ENCODE data around the gene CARD16.

Gene CARD16

GRCh38 chr11:105033781-105034180, 11.4 kb downstream of the CARD16 start:
- Mint-ChIP-seq H3K36me3 (ENCODE audit: low read depth) (peaks cover 48% of the 10 kb centered on the region), H3K27me3 (no peaks in the 10 kb centered on the region), H3K4me1 (ENCODE audit: low read depth) (peaks cover 70% of the 10 kb centered on the region), H3K9me3 (no peaks in the 10 kb centered on the region), H3K27ac (peak overlapping the region; percentile 96), H3K4me3 (peak overlapping the region; percentile 88)
- intact Hi-C loops (cut with micrococcal nuclease), result loop anchor here (2.0 to 10.0 kb wide), 2 partner anchors 67 to 151 kb away; no protein-coding TSS in a partner anchor

GRCh38 chr11:105033343-105033742, 11.8 kb downstream of the CARD16 start:
- Mint-ChIP-seq H3K36me3 (ENCODE audit: low read depth) (peaks cover 48% of the 10 kb centered on the region), H3K4me3 (peak overlapping the region; percentile 88), H3K27me3 (no peaks in the 10 kb centered on the region), H3K27ac (peak overlapping the region; percentile 96), H3K9me3 (no peaks in the 10 kb centered on the region), H3K4me1 (ENCODE audit: low read depth) (peaks cover 70% of the 10 kb centered on the region)
- intact Hi-C loops (cut with micrococcal nuclease), result loop anchor here (2.0 to 10.0 kb wide), 2 partner anchors 67 to 151 kb away; no protein-coding TSS in a partner anchor

GRCh38 chr11:105032495-105032894, 12.6 kb downstream of the CARD16 start:
- Mint-ChIP-seq H3K9me3 (no peaks in the 10 kb centered on the region), H3K27me3 (no peaks in the 10 kb centered on the region), H3K27ac (peak overlapping the region; percentile 96), H3K4me3 (peak overlapping the region; percentile 88), H3K36me3 (ENCODE audit: low read depth) (peaks cover 49% of the 10 kb centered on the region), H3K4me1 (ENCODE audit: low read depth) (peaks cover 67% of the 10 kb centered on the region)
- intact Hi-C loops (cut with micrococcal nuclease), result loop anchor here (2.0 to 10.0 kb wide), 2 partner anchors 66 to 152 kb away; no protein-coding TSS in a partner anchor

GRCh38 chr11:105027678-105028077, 17.5 kb downstream of the CARD16 start:
- Mint-ChIP-seq H3K36me3 (ENCODE audit: low read depth) (peaks cover 64% of the 10 kb centered on the region), H3K27me3 (no peaks in the 10 kb centered on the region), H3K9me3 (no peaks in the 10 kb centered on the region), H3K27ac (peak overlapping the region; percentile 63), H3K4me1 (ENCODE audit: low read depth) (peaks cover 42% of the 10 kb centered on the region), H3K4me3 (peak overlapping the region; percentile 11)
- intact Hi-C loops (cut with micrococcal nuclease), result no loop called here

GRCh38 chr11:105024394-105024793, 20.7 kb downstream of the CARD16 start:
- Mint-ChIP-seq H3K27me3 (no peaks in the 10 kb centered on the region), H3K9me3 (no peaks in the 10 kb centered on the region), H3K4me1 (ENCODE audit: low read depth) (peaks cover 43% of the 10 kb centered on the region), H3K36me3 (ENCODE audit: low read depth) (peaks cover 45% of the 10 kb centered on the region), H3K27ac (peak overlapping the region; percentile 70), H3K4me3 (no peak overlapping the region)
- intact Hi-C loops (cut with micrococcal nuclease), result no loop called here

- Mint-ChIP-seq H3K9me3 (no peaks in the 10 kb centered on the region), H3K36me3 (ENCODE audit: low read depth) (peaks cover 33% of the 10 kb centered on the region), H3K4me3 (no peak within 1 kb of the TSS), H3K27ac (peak within 1 kb of the TSS; percentile 70), H3K4me1 (ENCODE audit: low read depth) (peaks cover 33% of the 10 kb centered on the region), H3K27me3 (no peaks in the 10 kb centered on the region)
- intact Hi-C loops (cut with micrococcal nuclease), result no loop called here
These were observed 22.1 kb downstream of the CARD16 start, which contains the start of gene CASP5 for GRCh38 chr11:105023003-105023402. Gene CASP5 (minus strand): TSS chr11:105023168. CDS start chr11:105023136, 32 bp downstream.

- intact Hi-C loops (cut with micrococcal nuclease), result no loop called here
- peaks cover 28% of the 10 kb centered on the region for H3K4me1 Mint-ChIP-seq (ENCODE audit: low read depth)
- H3K36me3 Mint-ChIP-seq (ENCODE audit: low read depth), result peaks cover 28% of the 10 kb centered on the region
- H3K4me3 Mint-ChIP-seq, result no peak overlapping the region
- peak overlapping the region; percentile 70 for H3K27ac Mint-ChIP-seq
- H3K27me3 Mint-ChIP-seq, result no peaks in the 10 kb centered on the region
- no peaks in the 10 kb centered on the region for H3K9me3 Mint-ChIP-seq
These were observed 22.6 kb downstream of the CARD16 start for GRCh38 chr11:105022527-105022926.

- no peaks in the 10 kb centered on the region for H3K4me1 Mint-ChIP-seq (ENCODE audit: low read depth)
- H3K36me3 Mint-ChIP-seq (ENCODE audit: low read depth), result no peaks in the 10 kb centered on the region
These were observed 37.7 kb downstream of the CARD16 start for GRCh38 chr11:105007463-105007862.

GRCh38 chr11:105005451-105005845, 39.7 kb downstream of the CARD16 start:
- no peaks in the 10 kb centered on the region for H3K27me3 Mint-ChIP-seq
- no peak overlapping the region for H3K4me3 Mint-ChIP-seq
- no peaks in the 10 kb centered on the region for H3K36me3 Mint-ChIP-seq (ENCODE audit: low read depth)
- no peaks in the 10 kb centered on the region for H3K9me3 Mint-ChIP-seq
- no peak overlapping the region for H3K27ac Mint-ChIP-seq
- H3K4me1 Mint-ChIP-seq (ENCODE audit: low read depth), result no peaks in the 10 kb centered on the region
- intact Hi-C loops (cut with micrococcal nuclease), result no loop called here

More at GRCh38 chr11:105007463-105007862, 37.7 kb downstream of the CARD16 start:
- Mint-ChIP-seq H3K9me3 (no peaks in the 10 kb centered on the region), H3K4me3 (no peak overlapping the region), H3K27me3 (no peaks in the 10 kb centered on the region), H3K27ac (no peak overlapping the region)
- intact Hi-C loops (cut with micrococcal nuclease), result no loop called here

- no peak overlapping the region for H3K27ac Mint-ChIP-seq
- H3K4me3 Mint-ChIP-seq, result no peak overlapping the region
- H3K9me3 Mint-ChIP-seq, result no peaks in the 10 kb centered on the region
- H3K36me3 Mint-ChIP-seq (ENCODE audit: low read depth), result no peaks in the 10 kb centered on the region
- intact Hi-C loops (cut with micrococcal nuclease), result no loop called here
- H3K27me3 Mint-ChIP-seq, result no peaks in the 10 kb centered on the region
- no peaks in the 10 kb centered on the region for H3K4me1 Mint-ChIP-seq (ENCODE audit: low read depth)
These were observed 41.1 kb downstream of the CARD16 start for GRCh38 chr11:105004021-105004420.

- Mint-ChIP-seq H3K27ac (no peak overlapping the region), H3K9me3 (no peaks in the 10 kb centered on the region), H3K36me3 (ENCODE audit: low read depth) (no peaks in the 10 kb centered on the region), H3K27me3 (no peaks in the 10 kb centered on the region), H3K4me1 (ENCODE audit: low read depth) (no peaks in the 10 kb centered on the region), H3K4me3 (no peak overlapping the region)
- intact Hi-C loops (cut with micrococcal nuclease), result no loop called here
These were observed 42.0 kb downstream of the CARD16 start for GRCh38 chr11:105003151-105003550.

- Mint-ChIP-seq H3K27ac (no peak overlapping the region), H3K27me3 (no peaks in the 10 kb centered on the region), H3K36me3 (ENCODE audit: low read depth) (no peaks in the 10 kb centered on the region), H3K9me3 (no peaks in the 10 kb centered on the region), H3K4me1 (ENCODE audit: low read depth) (no peaks in the 10 kb centered on the region), H3K4me3 (no peak overlapping the region)
- intact Hi-C loops (cut with micrococcal nuclease), result no loop called here
These were observed 44.3 kb downstream of the CARD16 start for GRCh38 chr11:105000797-105001196.

GRCh38 chr11:105000167-105000566, 45.0 kb downstream of the CARD16 start:
- Mint-ChIP-seq H3K27me3 (no peaks in the 10 kb centered on the region), H3K4me1 (ENCODE audit: low read depth) (no peaks in the 10 kb centered on the region), H3K9me3 (no peaks in the 10 kb centered on the region), H3K36me3 (ENCODE audit: low read depth) (no peaks in the 10 kb centered on the region), H3K4me3 (no peak overlapping the region), H3K27ac (no peak overlapping the region)
- intact Hi-C loops (cut with micrococcal nuclease), result no loop called here

- no peak overlapping the region for H3K4me3 Mint-ChIP-seq
- no peaks in the 10 kb centered on the region for H3K4me1 Mint-ChIP-seq (ENCODE audit: low read depth)
- H3K27me3 Mint-ChIP-seq, result no peaks in the 10 kb centered on the region
- no peaks in the 10 kb centered on the region for H3K36me3 Mint-ChIP-seq (ENCODE audit: low read depth)
- intact Hi-C loops (cut with micrococcal nuclease), result no loop called here
- H3K27ac Mint-ChIP-seq, result no peak overlapping the region
- peaks cover 3% of the 10 kb centered on the region for H3K9me3 Mint-ChIP-seq
These were observed 45.4 kb downstream of the CARD16 start for GRCh38 chr11:104999721-105000120.

- H3K9me3 Mint-ChIP-seq, result peaks cover 10% of the 10 kb centered on the region
- no peaks in the 10 kb centered on the region for H3K4me1 Mint-ChIP-seq (ENCODE audit: low read depth)
- H3K27me3 Mint-ChIP-seq, result no peaks in the 10 kb centered on the region
- H3K27ac Mint-ChIP-seq, result no peak overlapping the region
- no peak overlapping the region for H3K4me3 Mint-ChIP-seq
- no peaks in the 10 kb centered on the region for H3K36me3 Mint-ChIP-seq (ENCODE audit: low read depth)
- intact Hi-C loops (cut with micrococcal nuclease), result no loop called here
These were observed 47.8 kb downstream of the CARD16 start for GRCh38 chr11:104997288-104997687.
